H54 (cell line): ENCODE results near the gene C1QTNF8.
"Not testable (repeated sequence)": the region's sequence is repeated elsewhere in the genome, so short reads cannot be mapped to it uniquely, and the experiment has no call there.

Experiments
- DNase-seq: peaks from one replicate; pipeline ENCODE4 v3.0.0; 2011; ENCODE audit warnings: low spot score, mixed read lengths; ENCODE audit not compliant: insufficient read length
- FAIRE-seq: peaks from 3 replicates; lab custom pipeline; 2011; peaks lifted over from hg19 to GRCh38; lab: Jason Lieb, UNC
- POLR2A ChIP-seq: IDR thresholded peaks from 2 replicates; pipeline ENCODE4 v1.6.1; 2011; ENCODE audit warnings: low read depth, mild to moderate bottlenecking, low read length

The C1QTNF8 gene

GRCh38 chr16:1099189-1100083 is 3.4 kb upstream of the C1QTNF8 start:
- FAIRE-seq, result no peak
- no peak for DNase-seq
- no peak for TF ChIP-seq POLR2A

- no peak for FAIRE-seq
- no peak for DNase-seq
- TF ChIP-seq POLR2A, result no peak
Measured at GRCh38 chr16:1098266-1098991, 2.4 kb upstream of the C1QTNF8 start.

GRCh38 chr16:1097800-1098199 is 1.8 kb upstream of the C1QTNF8 start:
- no peak for TF ChIP-seq POLR2A
- DNase-seq (peak; percentile 88), FAIRE-seq (no peak)

DNA sequence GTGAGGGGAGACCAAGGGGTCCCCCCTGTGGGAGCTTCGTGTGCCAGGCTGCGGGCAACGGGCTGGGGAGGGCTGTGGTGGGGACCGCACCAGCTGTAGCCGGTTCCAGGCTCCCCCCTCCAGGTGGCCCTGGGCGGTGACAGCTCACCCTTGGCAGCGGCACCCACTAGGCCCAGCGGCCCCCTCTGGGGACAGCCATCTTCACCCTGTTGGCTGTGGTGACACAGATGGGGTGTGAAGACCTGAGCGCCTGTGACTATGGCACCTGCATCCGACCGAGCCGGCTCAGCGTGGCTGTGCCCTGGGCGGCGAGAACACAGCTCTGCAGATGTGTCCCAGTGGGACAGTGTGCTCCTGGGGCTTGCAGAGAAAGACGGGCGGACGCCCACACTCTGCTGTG is 1.1 kb upstream of the C1QTNF8 start:
- no peak for TF ChIP-seq POLR2A
- FAIRE-seq, result no peak
- no peak for DNase-seq

DNA sequence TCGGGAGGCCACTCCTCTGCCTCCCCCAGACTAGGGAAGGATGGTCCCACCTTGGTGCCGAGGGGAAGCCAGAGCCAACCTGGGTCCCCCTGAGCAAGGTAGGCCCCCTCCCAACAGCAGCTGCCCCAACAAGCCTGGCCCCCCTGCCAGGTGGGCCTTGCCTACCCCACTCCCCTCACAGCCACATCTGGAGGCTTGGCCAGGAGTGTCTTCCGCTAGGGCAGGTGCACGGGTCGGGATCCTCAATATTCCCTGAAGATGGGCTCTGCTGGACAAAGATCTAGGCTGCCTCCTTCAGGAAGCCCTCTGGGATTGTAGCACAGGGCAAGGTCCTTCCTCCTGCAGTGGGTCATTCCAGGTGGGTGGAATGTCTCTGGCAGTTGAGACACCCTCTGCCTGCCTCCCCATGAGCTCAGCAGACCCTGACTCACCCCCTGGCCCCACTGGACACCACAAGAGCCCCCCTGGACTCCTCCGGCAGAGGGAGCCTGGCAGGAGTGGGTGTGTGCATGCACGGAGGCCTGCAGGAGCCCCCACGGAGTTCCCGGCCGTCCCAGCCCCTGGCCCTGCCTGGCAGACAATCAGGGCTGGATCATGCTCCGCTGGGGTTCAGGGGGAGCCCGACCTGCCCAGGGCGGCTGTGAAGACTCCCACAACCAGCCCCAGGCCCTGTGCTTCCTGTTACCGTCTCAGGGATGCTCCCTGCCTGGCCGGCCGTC is 435 bp downstream of the C1QTNF8 start:
- no peak for DNase-seq
- FAIRE-seq, result no peak

GRCh38 chr16:1094601-1095449 is 1.2 kb downstream of the C1QTNF8 start:
- FAIRE-seq, result no peak
- TF ChIP-seq POLR2A, result no peak
- DNase-seq, result no peak

More for the DNA sequence above, 435 bp downstream of the C1QTNF8 start:
- no peak for TF ChIP-seq POLR2A

DNA sequence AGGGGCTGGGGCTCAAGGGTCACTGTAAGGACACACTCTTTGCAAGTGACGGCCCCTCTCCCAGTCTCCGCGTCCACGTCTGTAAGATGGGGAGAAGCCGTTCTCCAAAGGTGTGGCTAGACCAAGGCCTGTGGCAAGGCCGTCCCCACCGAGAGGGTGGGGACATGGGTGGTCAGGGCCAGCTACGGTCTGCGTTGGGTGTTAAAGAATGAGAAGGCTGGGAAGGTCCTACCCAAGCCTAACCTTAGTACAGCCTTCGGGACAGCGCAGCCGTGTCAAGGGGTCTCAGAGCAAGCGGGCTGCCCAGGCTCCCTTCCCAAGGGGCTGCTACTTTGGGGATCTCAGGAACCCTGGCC is 1.9 kb downstream of the C1QTNF8 start:
- no peak for TF ChIP-seq POLR2A
- no peak for FAIRE-seq
- no peak for DNase-seq

DNA sequence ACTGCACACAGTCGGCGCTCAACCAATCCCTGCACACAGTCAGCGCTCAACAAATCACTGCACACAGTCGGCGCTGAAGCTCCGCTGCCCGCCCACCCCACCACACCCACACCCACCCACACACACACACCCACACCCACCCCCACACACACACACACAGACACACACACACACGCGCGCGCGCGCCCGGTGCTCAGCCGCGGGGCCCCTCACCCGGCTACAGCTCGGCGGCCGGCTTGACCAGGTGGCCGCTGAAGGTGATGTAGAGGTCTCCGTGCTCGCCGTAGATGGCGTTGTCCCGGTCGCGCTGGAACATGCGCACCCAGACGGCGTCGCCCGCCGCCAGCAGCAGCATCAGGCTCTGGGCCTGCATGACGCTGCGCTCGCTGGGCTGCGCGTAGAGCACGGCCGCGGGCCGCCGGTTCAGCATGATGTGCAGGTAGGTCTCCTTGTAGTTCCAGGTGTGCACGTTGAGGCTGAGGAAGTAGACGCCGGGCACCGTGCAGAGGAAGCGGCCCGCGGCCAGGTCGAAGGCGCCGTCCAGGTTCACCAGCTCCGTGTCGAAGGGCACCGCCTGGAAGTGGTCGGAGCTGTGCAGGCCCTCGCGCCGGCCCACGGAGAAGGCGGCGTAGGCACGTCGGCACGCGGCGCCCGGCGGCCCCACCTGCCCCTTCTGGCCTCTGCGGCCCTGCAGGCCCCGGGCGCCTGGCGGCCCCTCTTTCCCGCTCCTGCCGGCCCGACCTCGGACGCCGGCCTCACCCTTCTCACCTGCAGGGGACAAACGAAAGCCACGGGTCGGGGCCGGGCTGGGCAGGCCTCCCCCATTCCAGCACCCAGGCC is 2.5 kb downstream of the C1QTNF8 start:
- no peak for TF ChIP-seq POLR2A
- no peak for DNase-seq
- no peak for FAIRE-seq

DNA sequence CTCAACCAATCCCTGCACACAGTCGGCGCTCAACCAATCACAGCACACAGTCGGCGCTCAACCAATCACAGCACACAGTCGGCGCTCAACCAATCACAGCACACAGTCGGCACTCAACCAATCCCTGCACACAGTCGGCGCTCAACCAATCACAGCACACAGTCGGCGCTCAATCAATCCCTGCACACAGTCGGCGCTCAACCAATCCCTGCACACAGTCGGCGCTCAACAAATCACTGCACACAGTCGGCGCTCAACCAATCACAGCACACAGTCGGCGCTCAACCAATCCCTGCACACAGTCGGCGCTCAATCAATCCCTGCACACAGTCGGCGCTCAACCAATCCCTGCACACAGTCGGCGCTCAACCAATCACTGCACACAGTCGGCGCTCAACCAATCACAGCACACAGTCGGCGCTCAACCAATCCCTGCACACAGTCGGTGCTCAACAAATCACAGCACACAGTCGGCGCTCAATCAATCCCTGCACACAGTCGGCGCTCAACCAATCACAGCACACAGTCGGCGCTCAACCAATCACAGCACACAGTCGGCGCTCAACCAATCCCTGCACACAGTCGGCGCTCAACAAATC is 3.3 kb downstream of the C1QTNF8 start:
- not testable (repeated sequence) for DNase-seq, FAIRE-seq

GRCh38 chr16:1091992-1092552 is 4.0 kb downstream of the C1QTNF8 start:
- FAIRE-seq, result no peak
- no peak for TF ChIP-seq POLR2A
- no peak for DNase-seq

- FAIRE-seq, result no peak
- no peak for TF ChIP-seq POLR2A
- no peak for DNase-seq
Measured at GRCh38 chr16:1090620-1091587, 5.1 kb downstream of the C1QTNF8 start.
